NCI-H510A (cell line): ENCODE data around the gene ACTR10.

Experiments used
- DNase-seq: peaks from one replicate; lab custom pipeline; 2025; lab: John Stamatoyannopoulos, UW

ACTR10 gene

GRCh38 chr14:58199726-58200479, at the start of gene ACTR10:
TSS of gene ACTR10 (plus strand) at chr14:58200149. CDS start at chr14:58200218, 69 bp downstream.
- DNase-seq: peak; percentile 79

GRCh38 chr14:58150243-58150805, 49.6 kb upstream of the ACTR10 start:
- DNase-seq: no peak

GRCh38 chr14:58151133-58152013, 48.6 kb upstream of the ACTR10 start:
- peak; percentile 32 for DNase-seq

GRCh38 chr14:58152014-58152857, 47.7 kb upstream of the ACTR10 start, which contains the start of gene ARMH4:
TSS of gene ARMH4 (minus strand) at chr14:58152213. CDS start at chr14:58139358, 12,855 bp downstream.
- peak; percentile 91 for DNase-seq

GRCh38 chr14:58160561-58160960, 39.4 kb upstream of the ACTR10 start:
- no peak for DNase-seq

GRCh38 chr14:58166005-58166983, 33.7 kb upstream of the ACTR10 start:
- peak; percentile 54 for DNase-seq

GRCh38 chr14:58167057-58167456, 32.9 kb upstream of the ACTR10 start:
- no peak for DNase-seq

- no peak for DNase-seq
These were observed 32.1 kb upstream of the ACTR10 start for GRCh38 chr14:58167891-58168290.

GRCh38 chr14:58171090-58171489, 28.9 kb upstream of the ACTR10 start:
- peak; percentile 65 for DNase-seq

- no peak for DNase-seq
These were observed 22.8 kb upstream of the ACTR10 start for GRCh38 chr14:58177125-58177524.

- DNase-seq: no peak
These were observed 10.8 kb upstream of the ACTR10 start for GRCh38 chr14:58189176-58189575.

- DNase-seq: no peak
These were observed 8.0 kb upstream of the ACTR10 start for GRCh38 chr14:58191763-58192601.

- DNase-seq: no peak
These were observed 6.4 kb upstream of the ACTR10 start for GRCh38 chr14:58193542-58193941.

- no peak for DNase-seq
These were observed 3.8 kb upstream of the ACTR10 start for GRCh38 chr14:58196198-58196597.

GRCh38 chr14:58198086-58198485, 1.9 kb upstream of the ACTR10 start:
- no peak for DNase-seq

GRCh38 chr14:58200480-58200841, 512 bp downstream of the ACTR10 start:
- DNase-seq: no peak

GRCh38 chr14:58200846-58201245, 897 bp downstream of the ACTR10 start:
- DNase-seq: no peak

- DNase-seq: no peak
These were observed 13.2 kb downstream of the ACTR10 start for GRCh38 chr14:58213176-58213575.

GRCh38 chr14:58215191-58215914, 15.4 kb downstream of the ACTR10 start:
- DNase-seq: no peak
